ENCODE results near the gene CD83.

Gene CD83

GRCh38 chr6:14082771-14083170 is 34.8 kb upstream of the CD83 start:
- Histone ChIP-seq H3K9ac (ENCODE audit: low read length) (no peak overlapping the region), H3K36me3 (ENCODE audit: control insufficient read depth, insufficient read depth, low read length) (no peaks in the 10 kb centered on the region), H3K4me1 (ENCODE audit: control insufficient read depth, insufficient read depth, low read length) (no peaks in the 10 kb centered on the region), H3K27ac (ENCODE audit: low read depth, low read length) (no peak overlapping the region), H3K27me3 (ENCODE audit: control insufficient read depth, insufficient read depth, low read length) (no peaks in the 10 kb centered on the region), H3K4me3 (ENCODE audit: low read length) (no peak overlapping the region)

- H3K9ac ChIP-seq (ENCODE audit: low read length), result no peak overlapping the region
- H3K36me3 ChIP-seq (ENCODE audit: control insufficient read depth, insufficient read depth, low read length), result no peaks in the 10 kb centered on the region
- no peak overlapping the region for H3K4me3 ChIP-seq (ENCODE audit: low read length)
- no peaks in the 10 kb centered on the region for H3K4me1 ChIP-seq (ENCODE audit: control insufficient read depth, insufficient read depth, low read length)
- H3K27me3 ChIP-seq (ENCODE audit: control insufficient read depth, insufficient read depth, low read length), result no peaks in the 10 kb centered on the region
- no peak overlapping the region for H3K27ac ChIP-seq (ENCODE audit: low read depth, low read length)
Observed at GRCh38 chr6:14083262-14083661, 34.3 kb upstream of the CD83 start.

GRCh38 chr6:14083751-14084150 is 33.8 kb upstream of the CD83 start:
- Histone ChIP-seq H3K4me3 (ENCODE audit: low read length) (no peak overlapping the region), H3K27ac (ENCODE audit: low read depth, low read length) (no peak overlapping the region), H3K27me3 (ENCODE audit: control insufficient read depth, insufficient read depth, low read length) (no peaks in the 10 kb centered on the region), H3K9ac (ENCODE audit: low read length) (no peak overlapping the region), H3K36me3 (ENCODE audit: control insufficient read depth, insufficient read depth, low read length) (no peaks in the 10 kb centered on the region), H3K4me1 (ENCODE audit: control insufficient read depth, insufficient read depth, low read length) (no peaks in the 10 kb centered on the region)

- Histone ChIP-seq H3K9ac (ENCODE audit: low read length) (no peak overlapping the region), H3K27ac (ENCODE audit: low read depth, low read length) (no peak overlapping the region), H3K4me1 (ENCODE audit: control insufficient read depth, insufficient read depth, low read length) (no peaks in the 10 kb centered on the region), H3K36me3 (ENCODE audit: control insufficient read depth, insufficient read depth, low read length) (no peaks in the 10 kb centered on the region), H3K4me3 (ENCODE audit: low read length) (no peak overlapping the region), H3K27me3 (ENCODE audit: control insufficient read depth, insufficient read depth, low read length) (no peaks in the 10 kb centered on the region)
Observed at GRCh38 chr6:14084388-14084787, 33.2 kb upstream of the CD83 start.

- Histone ChIP-seq H3K9ac (ENCODE audit: low read length) (no peak overlapping the region), H3K27me3 (ENCODE audit: control insufficient read depth, insufficient read depth, low read length) (no peaks in the 10 kb centered on the region), H3K27ac (ENCODE audit: low read depth, low read length) (no peak overlapping the region), H3K36me3 (ENCODE audit: control insufficient read depth, insufficient read depth, low read length) (no peaks in the 10 kb centered on the region), H3K4me1 (ENCODE audit: control insufficient read depth, insufficient read depth, low read length) (no peaks in the 10 kb centered on the region), H3K4me3 (ENCODE audit: low read length) (no peak overlapping the region)
Observed at GRCh38 chr6:14085176-14085787, 32.3 kb upstream of the CD83 start.

GRCh38 chr6:14086701-14087100 is 30.9 kb upstream of the CD83 start:
- Histone ChIP-seq H3K9ac (ENCODE audit: low read length) (no peak overlapping the region), H3K36me3 (ENCODE audit: control insufficient read depth, insufficient read depth, low read length) (no peaks in the 10 kb centered on the region), H3K27ac (ENCODE audit: low read depth, low read length) (no peak overlapping the region), H3K4me3 (ENCODE audit: low read length) (no peak overlapping the region), H3K27me3 (ENCODE audit: control insufficient read depth, insufficient read depth, low read length) (no peaks in the 10 kb centered on the region), H3K4me1 (ENCODE audit: control insufficient read depth, insufficient read depth, low read length) (no peaks in the 10 kb centered on the region)

GRCh38 chr6:14088600-14089192 is 28.9 kb upstream of the CD83 start:
- Histone ChIP-seq H3K4me1 (ENCODE audit: control insufficient read depth, insufficient read depth, low read length) (no peaks in the 10 kb centered on the region), H3K36me3 (ENCODE audit: control insufficient read depth, insufficient read depth, low read length) (no peaks in the 10 kb centered on the region), H3K27me3 (ENCODE audit: control insufficient read depth, insufficient read depth, low read length) (no peaks in the 10 kb centered on the region)

GRCh38 chr6:14089224-14089623 is 28.3 kb upstream of the CD83 start:
- H3K27me3 ChIP-seq (ENCODE audit: control insufficient read depth, insufficient read depth, low read length), result no peaks in the 10 kb centered on the region
- H3K4me1 ChIP-seq (ENCODE audit: control insufficient read depth, insufficient read depth, low read length), result no peaks in the 10 kb centered on the region
- no peak overlapping the region for H3K4me3 ChIP-seq (ENCODE audit: low read length)
- no peak overlapping the region for H3K9ac ChIP-seq (ENCODE audit: low read length)
- H3K27ac ChIP-seq (ENCODE audit: low read depth, low read length), result no peak overlapping the region
- H3K36me3 ChIP-seq (ENCODE audit: control insufficient read depth, insufficient read depth, low read length), result no peaks in the 10 kb centered on the region

More at GRCh38 chr6:14088600-14089192, 28.9 kb upstream of the CD83 start:
- Histone ChIP-seq H3K4me3 (ENCODE audit: low read length) (no peak overlapping the region), H3K9ac (ENCODE audit: low read length) (no peak overlapping the region), H3K27ac (ENCODE audit: low read depth, low read length) (no peak overlapping the region)

- H3K36me3 ChIP-seq (ENCODE audit: control insufficient read depth, insufficient read depth, low read length), result no peaks in the 10 kb centered on the region
- H3K27ac ChIP-seq (ENCODE audit: low read depth, low read length), result no peak overlapping the region
- no peaks in the 10 kb centered on the region for H3K4me1 ChIP-seq (ENCODE audit: control insufficient read depth, insufficient read depth, low read length)
- H3K9ac ChIP-seq (ENCODE audit: low read length), result no peak overlapping the region
- H3K27me3 ChIP-seq (ENCODE audit: control insufficient read depth, insufficient read depth, low read length), result no peaks in the 10 kb centered on the region
- no peak overlapping the region for H3K4me3 ChIP-seq (ENCODE audit: low read length)
Observed at GRCh38 chr6:14091339-14091978, 26.1 kb upstream of the CD83 start.

GRCh38 chr6:14092316-14092715 is 25.3 kb upstream of the CD83 start:
- H3K27ac ChIP-seq (ENCODE audit: low read depth, low read length), result no peak overlapping the region
- H3K4me3 ChIP-seq (ENCODE audit: low read length), result no peak overlapping the region
- no peaks in the 10 kb centered on the region for H3K27me3 ChIP-seq (ENCODE audit: control insufficient read depth, insufficient read depth, low read length)
- H3K9ac ChIP-seq (ENCODE audit: low read length), result no peak overlapping the region
- no peaks in the 10 kb centered on the region for H3K36me3 ChIP-seq (ENCODE audit: control insufficient read depth, insufficient read depth, low read length)
- no peaks in the 10 kb centered on the region for H3K4me1 ChIP-seq (ENCODE audit: control insufficient read depth, insufficient read depth, low read length)

GRCh38 chr6:14092838-14093789 is 24.5 kb upstream of the CD83 start:
- H3K4me3 ChIP-seq (ENCODE audit: low read length), result no peak overlapping the region
- H3K9ac ChIP-seq (ENCODE audit: low read length), result no peak overlapping the region
- no peaks in the 10 kb centered on the region for H3K27me3 ChIP-seq (ENCODE audit: control insufficient read depth, insufficient read depth, low read length)
- H3K36me3 ChIP-seq (ENCODE audit: control insufficient read depth, insufficient read depth, low read length), result no peaks in the 10 kb centered on the region
- H3K4me1 ChIP-seq (ENCODE audit: control insufficient read depth, insufficient read depth, low read length), result no peaks in the 10 kb centered on the region
- no peak overlapping the region for H3K27ac ChIP-seq (ENCODE audit: low read depth, low read length)

GRCh38 chr6:14094721-14095120 is 22.9 kb upstream of the CD83 start:
- Histone ChIP-seq H3K36me3 (ENCODE audit: control insufficient read depth, insufficient read depth, low read length) (no peaks in the 10 kb centered on the region), H3K9ac (ENCODE audit: low read length) (no peak overlapping the region), H3K27ac (ENCODE audit: low read depth, low read length) (no peak overlapping the region), H3K4me1 (ENCODE audit: control insufficient read depth, insufficient read depth, low read length) (no peaks in the 10 kb centered on the region), H3K27me3 (ENCODE audit: control insufficient read depth, insufficient read depth, low read length) (no peaks in the 10 kb centered on the region), H3K4me3 (ENCODE audit: low read length) (no peak overlapping the region)
